IMR-90 (cell line): ENCODE results near the gene LAMA2. TPM values are rescaled to one million over a fixed set of nuclear protein-coding genes. Genes with fewer than 3 reads are reported as not detected.

Experiments used
- ATAC-seq: fragments of 200-7000 bp; cut with Tn5 transposase; 2 replicates; pipeline ENCODE4 v1.9.1; 2020; ENCODE audit warnings: low read depth, mild to moderate bottlenecking, moderate library complexity
- BruUV-seq: library from RNA; stranded (reverse); fragments of 400-500 nt; replicated peaks from 2 replicates; lab custom pipeline; 2021; lab: Mats Ljungman, UMichigan
- CTCF ChIA-PET: fragments of 300-600 bp; formaldehyde crosslinking; extraction: SDS; loops from one replicate; lab custom pipeline; 2021; ENCODE audit warnings: antibody characterized with exemption; lab: Yijun Ruan, JAX
- POLR2A ChIA-PET: fragments of 300-600 bp; sonication (Branson Sonifier 250); formaldehyde crosslinking; loops from one replicate; lab custom pipeline; 2022; ENCODE audit warnings: antibody characterized with exemption; ENCODE audit not compliant: unreplicated experiment; lab: Charles Lee
- DNase-seq: peaks from one replicate; pipeline ENCODE4 v3.0.0; 2013
- H2AFZ ChIP-seq: replicated peaks from 2 replicates; pipeline ENCODE3; 2013; ENCODE audit warnings: low read length, mild to moderate bottlenecking; ENCODE audit not compliant: poor library complexity
- H2AK5ac ChIP-seq: 2 replicates; pipeline ENCODE4 v1.6.1; 2013; ENCODE audit warnings: low read depth, low read length, inconsistent platforms
- H2AK9ac ChIP-seq: replicated peaks from 2 replicates; pipeline ENCODE3; 2013; ENCODE audit warnings: mild to moderate bottlenecking, low read depth, low read length, moderate library complexity; ENCODE audit not compliant: poor library complexity
- H2BK120ac ChIP-seq: 2 replicates; pipeline ENCODE4 v1.6.1; 2013; ENCODE audit warnings: low read depth, low read length, inconsistent platforms
- H2BK15ac ChIP-seq: 3 replicates; pipeline ENCODE4 v1.6.1; 2013; ENCODE audit warnings: low read depth, low read length, inconsistent platforms
- H2BK20ac ChIP-seq: 2 replicates; pipeline ENCODE4 v1.6.1; 2013; ENCODE audit warnings: low read depth, mild to moderate bottlenecking, inconsistent platforms, low read length, moderate library complexity
- H2BK5ac ChIP-seq: 2 replicates; pipeline ENCODE4 v1.6.1; 2013; ENCODE audit warnings: mild to moderate bottlenecking, low read depth, low read length, inconsistent platforms; ENCODE audit not compliant: poor library complexity, severe bottlenecking
- H3K14ac ChIP-seq: replicated peaks from 2 replicates; pipeline ENCODE4 v1.6.1; 2013; ENCODE audit warnings: low read depth, low read length, inconsistent platforms
- H3K18ac ChIP-seq: 2 replicates; pipeline ENCODE4 v1.6.1; 2013; ENCODE audit warnings: low read depth, low read length, control low read depth
- H3K23ac ChIP-seq: 2 replicates; pipeline ENCODE4 v1.6.1; 2013; ENCODE audit warnings: low read depth, low read length, inconsistent platforms
- H3K27ac ChIP-seq: 2 replicates; pipeline ENCODE4 v1.5.1; 2013; ENCODE audit warnings: mild to moderate bottlenecking, control low read depth, low read length; ENCODE audit not compliant: insufficient read depth
- H3K27me3 ChIP-seq: 2 replicates; pipeline ENCODE4 v1.6.1; 2013; ENCODE audit warnings: low read length; ENCODE audit not compliant: control insufficient read depth, insufficient read depth
- H3K36me3 ChIP-seq: 2 replicates; pipeline ENCODE4 v1.6.1; 2013; ENCODE audit warnings: low read length, mixed read lengths; ENCODE audit not compliant: control insufficient read depth, insufficient read depth
- H3K4ac ChIP-seq: 2 replicates; pipeline ENCODE4 v1.6.1; 2013; ENCODE audit warnings: low read depth, low read length, inconsistent platforms
- H3K4me1 ChIP-seq: 2 replicates; pipeline ENCODE4 v1.6.1; 2013; ENCODE audit warnings: low read length, mixed read lengths; ENCODE audit not compliant: control insufficient read depth, insufficient read depth
- H3K4me2 ChIP-seq: 2 replicates; pipeline ENCODE4 v1.6.1; 2013; ENCODE audit warnings: low read depth, mild to moderate bottlenecking, control low read depth, low read length, moderate library complexity
- H3K4me3 ChIP-seq: 2 replicates; pipeline ENCODE4 v1.5.1; 2013; ENCODE audit warnings: low read depth, mild to moderate bottlenecking, control low read depth, low read length, moderate library complexity; ENCODE audit not compliant: insufficient read depth
- H3K56ac ChIP-seq: 2 replicates; pipeline ENCODE4 v1.6.1; 2013; ENCODE audit warnings: low read length, inconsistent platforms; ENCODE audit not compliant: insufficient read depth; ENCODE audit errors: extremely low read depth
- H3K79me1 ChIP-seq, 2 experiments: 2 replicates each; pipeline ENCODE4 v1.6.1; 2013; ENCODE audit warnings: low read length in 2 of 2, inconsistent platforms in 1 of 2, low read depth in 1 of 2
- H3K9ac ChIP-seq: 2 replicates; pipeline ENCODE4 v1.6.1; 2013; ENCODE audit warnings: low read depth, low read length, control low read depth
- H3K9me1 ChIP-seq: 2 replicates; pipeline ENCODE4 v1.6.1; 2013; ENCODE audit warnings: low read length, inconsistent platforms; ENCODE audit not compliant: insufficient read depth
- H3K9me3 ChIP-seq: 2 replicates; pipeline ENCODE4 v1.6.1; 2013; ENCODE audit warnings: low read length; ENCODE audit not compliant: control insufficient read depth, insufficient read depth
- H4K20me1 ChIP-seq: 2 replicates; pipeline ENCODE4 v1.6.1; 2013; ENCODE audit warnings: low read length, inconsistent platforms; ENCODE audit not compliant: insufficient read depth
- H4K5ac ChIP-seq: 2 replicates; pipeline ENCODE4 v1.6.1; 2013; ENCODE audit warnings: mild to moderate bottlenecking, low read depth, low read length, control low read depth
- H4K8ac ChIP-seq, 2 experiments: 2 replicates each; pipeline ENCODE4 v1.6.1; 2013; ENCODE audit warnings: low read depth in 2 of 2, low read length in 2 of 2, control low read depth in 1 of 2, inconsistent platforms in 1 of 2
- H4K91ac ChIP-seq: 2 replicates; pipeline ENCODE4 v1.6.1; 2013; ENCODE audit warnings: low read depth, low read length, inconsistent platforms; ENCODE audit not compliant: insufficient read depth
- MXI1 ChIP-seq: IDR thresholded peaks from 2 replicates; pipeline ENCODE4 v1.6.1; 2012; ENCODE audit warnings: low read depth, mild to moderate bottlenecking, low read length, moderate library complexity, borderline replicate concordance
- RAD21 ChIP-seq: IDR thresholded peaks from 2 replicates; pipeline ENCODE4 v1.6.1; 2012; ENCODE audit warnings: low read length, improper control_type of control experiment
- RCOR1 ChIP-seq: IDR thresholded peaks from 2 replicates; pipeline ENCODE4 v1.6.1; 2012; ENCODE audit warnings: mild to moderate bottlenecking, low read length, improper control_type of control experiment; ENCODE audit not compliant: insufficient replicate concordance
- WGBS, 2 experiments: methylation state at CpG; one replicate each; pipeline versions ENCODE4 v1.1.5 to v1.1.7; 2013; ENCODE audit warnings: missing lambda C conversion rate in 2 of 2; ENCODE audit not compliant: insufficient read length in 1 of 2; ENCODE audit errors: extremely low coverage in 2 of 2; 5-methylcytosine and 5-hydroxymethylcytosine counted together
- dilution Hi-C: fragments of 300-500 bp; cut with HindIII; formaldehyde crosslinking; loops from one replicate; pipeline ENCODE4 v1.14.3; 2018; ENCODE audit warnings: low sequenced_read_pairs; ENCODE audit not compliant: unreplicated experiment
- in situ Hi-C: fragments of 300-500 bp; cut with MboI; formaldehyde crosslinking; loops from 3 replicates; pipeline ENCODE4 v1.14.3; 2019; ENCODE audit warnings: low sequenced_read_pairs, inconsistent platforms, mixed read lengths
- intact Hi-C: fragments of 100-400 bp; cut with micrococcal nuclease; formaldehyde crosslinking; loops from 2 replicates; pipeline ENCODE4 v1.10.0; 2022
- polyA plus RNA-seq, 3 experiments: library from polyadenylated mRNA; depleted of rRNA; stranded (reverse); fragments of >200 nt; gene quantifications; 2 replicates each; pipeline ENCODE4 v1.2.3, GENCODE V29; 2012; ENCODE audit warnings: low replicate concordance in 1 of 3
- total RNA-seq: library from RNA; depleted of rRNA; stranded (reverse); fragments of >200 nt; gene quantifications from 2 replicates; pipeline ENCODE4 v1.2.3, GENCODE V29; 2012
- TF ChIP-seq, protein P1 (sequence below): conservative IDR thresholded peaks from 2 replicates; pipeline ENCODE4 v1.5.1; 2012; ENCODE audit warnings: mild to moderate bottlenecking, low read depth, low read length, improper control_type of control experiment

Gene LAMA2
- total and polyA plus RNA-seq, 2 of the 4 experiments (the other 2 are of a cell fraction): 9.9 to 13.3 TPM

GRCh38 chr6:129342796-129343195 is 459.9 kb downstream of the LAMA2 start:
- H3K14ac ChIP-seq: no peak overlapping the region
- H2AFZ ChIP-seq: no peak overlapping the region
- no peak overlapping the region for H3K4ac ChIP-seq
- no CpG with 5 or more reads among the region's 2 CpGs for WGBS, 2 experiments
- H3K18ac ChIP-seq: peak overlapping the region; percentile 39; the same call in 1 of the 2 replicates
- no peaks in the 10 kb centered on the region for H3K79me1 ChIP-seq
- H3K9me1 ChIP-seq: peaks cover 5% of the 10 kb centered on the region; the same call in 1 of the 2 replicates
- peak overlapping the region; percentile 19 for H2BK5ac ChIP-seq
- no peak overlapping the region for H3K4me2 ChIP-seq
- ATAC-seq (no peak), DNase-seq (no peak)
- no peak overlapping the region for H2BK15ac ChIP-seq
- H3K9me3 ChIP-seq: no peaks in the 10 kb centered on the region
- dilution Hi-C loops: no loop called here
- in situ Hi-C loops: no loop called here
- H2BK20ac ChIP-seq: peak overlapping the region; percentile 14; the same call in 1 of the 2 replicates
- H3K9ac ChIP-seq: no peak overlapping the region
- no peak overlapping the region for H3K56ac ChIP-seq
- no peak overlapping the region for H2AK5ac ChIP-seq
- no peak overlapping the region for H3K4me3 ChIP-seq
- H3K36me3 ChIP-seq: no peaks in the 10 kb centered on the region
- no peak overlapping the region for H2AK9ac ChIP-seq
- H4K91ac ChIP-seq: no peak overlapping the region
- no peak overlapping the region for H3K23ac ChIP-seq
- no peak overlapping the region for H2BK120ac ChIP-seq
- intact Hi-C loops: no loop called here
- H3K27me3 ChIP-seq: no peaks in the 10 kb centered on the region
- CTCF ChIA-PET: no interaction called here
- TF ChIP-seq RCOR1 (no peak), MXI1 (no peak), RAD21 (no peak)
- TF ChIP-seq, protein P1, sequence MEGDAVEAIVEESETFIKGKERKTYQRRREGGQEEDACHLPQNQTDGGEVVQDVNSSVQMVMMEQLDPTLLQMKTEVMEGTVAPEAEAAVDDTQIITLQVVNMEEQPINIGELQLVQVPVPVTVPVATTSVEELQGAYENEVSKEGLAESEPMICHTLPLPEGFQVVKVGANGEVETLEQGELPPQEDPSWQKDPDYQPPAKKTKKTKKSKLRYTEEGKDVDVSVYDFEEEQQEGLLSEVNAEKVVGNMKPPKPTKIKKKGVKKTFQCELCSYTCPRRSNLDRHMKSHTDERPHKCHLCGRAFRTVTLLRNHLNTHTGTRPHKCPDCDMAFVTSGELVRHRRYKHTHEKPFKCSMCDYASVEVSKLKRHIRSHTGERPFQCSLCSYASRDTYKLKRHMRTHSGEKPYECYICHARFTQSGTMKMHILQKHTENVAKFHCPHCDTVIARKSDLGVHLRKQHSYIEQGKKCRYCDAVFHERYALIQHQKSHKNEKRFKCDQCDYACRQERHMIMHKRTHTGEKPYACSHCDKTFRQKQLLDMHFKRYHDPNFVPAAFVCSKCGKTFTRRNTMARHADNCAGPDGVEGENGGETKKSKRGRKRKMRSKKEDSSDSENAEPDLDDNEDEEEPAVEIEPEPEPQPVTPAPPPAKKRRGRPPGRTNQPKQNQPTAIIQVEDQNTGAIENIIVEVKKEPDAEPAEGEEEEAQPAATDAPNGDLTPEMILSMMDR: no peak
- BruUV-seq: no TSS peak
- H3K27ac ChIP-seq: no peak overlapping the region
- H4K20me1 ChIP-seq: no peaks in the 10 kb centered on the region
- H4K5ac ChIP-seq: no peak overlapping the region; the same call in 1 of the 2 replicates
- peaks cover 2% of the 10 kb centered on the region; the same call in 1 of the 2 replicates for H3K4me1 ChIP-seq
- POLR2A ChIA-PET: no interaction called here
- 0 out of 4 replicates have a peak overlapping the region, but pooled peaks of 1 of the 2 experiments have one; percentile 17 for H4K8ac ChIP-seq
